Measurements from ENCODE around the gene PEPD.

PEPD gene

DNA sequence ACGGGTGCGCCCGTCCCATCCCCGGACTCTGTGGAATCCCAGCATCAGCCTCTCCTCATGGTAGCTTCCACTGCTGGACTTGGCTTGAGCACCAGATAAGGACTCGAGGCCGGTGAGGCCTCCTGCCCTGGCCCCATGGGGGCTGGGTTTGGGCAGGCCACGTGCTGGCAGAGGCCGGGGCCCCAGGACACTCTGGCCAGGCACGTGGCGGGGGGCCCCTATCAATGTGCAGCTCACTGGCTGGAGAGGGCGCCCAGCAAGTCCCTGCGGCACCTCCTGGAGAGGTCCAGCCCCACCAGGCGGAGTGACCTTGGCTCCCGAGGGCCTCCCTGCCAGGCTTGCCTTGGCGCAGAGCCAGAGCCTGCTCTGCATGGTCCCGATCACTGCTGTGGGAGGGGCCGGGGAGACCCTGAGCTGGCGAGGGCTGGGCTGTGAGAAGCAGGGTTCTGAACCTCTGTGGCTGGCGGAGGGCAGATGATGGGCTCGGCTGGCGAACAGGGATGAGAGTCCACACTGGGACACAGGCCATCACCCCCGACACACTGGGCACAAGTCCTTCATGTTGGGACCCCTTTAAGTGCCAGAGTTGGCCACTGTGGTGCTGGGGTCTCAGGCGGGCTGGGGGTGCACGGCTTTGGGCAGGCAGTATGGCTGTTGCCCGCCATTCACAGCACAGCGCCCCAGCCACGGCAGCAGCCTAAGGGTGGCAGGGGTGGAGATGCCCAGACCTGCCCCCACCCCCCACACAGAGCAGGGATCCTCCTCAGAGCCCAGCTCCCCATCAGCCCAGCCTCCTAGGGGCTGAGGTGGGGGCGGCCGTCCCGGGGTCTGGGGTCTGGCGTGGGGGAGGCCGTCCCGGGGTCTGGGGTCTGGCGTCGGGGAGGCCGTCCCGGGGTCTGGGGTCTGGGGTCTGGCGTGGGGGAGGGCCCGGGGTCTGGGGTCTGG, 129.0 kb downstream of the PEPD start:
- no peak for DNase-seq

DNA sequence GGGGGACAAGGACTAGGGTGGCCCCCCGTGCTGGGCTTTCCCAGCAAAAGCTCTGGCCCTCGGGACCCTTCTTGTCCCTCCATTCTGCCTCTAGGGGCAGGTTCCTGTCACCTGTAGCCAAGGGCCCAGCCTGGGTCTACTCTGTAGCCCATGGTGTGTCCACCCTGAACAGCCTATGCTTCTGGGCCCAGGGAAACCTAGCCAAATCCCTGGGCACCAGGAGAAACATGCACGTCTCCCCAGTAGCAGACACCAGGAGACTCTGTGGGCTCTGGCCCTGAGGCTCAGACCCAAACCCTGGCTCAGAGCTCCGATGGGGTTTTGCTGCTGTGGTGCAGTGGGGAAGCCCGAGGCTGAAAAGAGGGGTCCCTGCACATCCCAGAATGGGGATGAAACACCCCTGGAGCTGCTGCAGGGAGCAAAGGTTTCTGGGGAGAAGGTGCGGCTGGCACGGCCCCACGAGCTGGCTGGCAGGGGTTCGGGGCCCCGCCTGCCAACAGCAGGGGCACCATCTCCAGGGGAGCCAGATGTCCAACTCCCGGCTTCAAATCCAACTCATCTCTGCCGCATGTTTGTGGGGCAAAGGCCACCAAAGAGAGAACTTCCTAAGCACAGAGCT, 129.9 kb downstream of the PEPD start:
- no peak for DNase-seq

DNA sequence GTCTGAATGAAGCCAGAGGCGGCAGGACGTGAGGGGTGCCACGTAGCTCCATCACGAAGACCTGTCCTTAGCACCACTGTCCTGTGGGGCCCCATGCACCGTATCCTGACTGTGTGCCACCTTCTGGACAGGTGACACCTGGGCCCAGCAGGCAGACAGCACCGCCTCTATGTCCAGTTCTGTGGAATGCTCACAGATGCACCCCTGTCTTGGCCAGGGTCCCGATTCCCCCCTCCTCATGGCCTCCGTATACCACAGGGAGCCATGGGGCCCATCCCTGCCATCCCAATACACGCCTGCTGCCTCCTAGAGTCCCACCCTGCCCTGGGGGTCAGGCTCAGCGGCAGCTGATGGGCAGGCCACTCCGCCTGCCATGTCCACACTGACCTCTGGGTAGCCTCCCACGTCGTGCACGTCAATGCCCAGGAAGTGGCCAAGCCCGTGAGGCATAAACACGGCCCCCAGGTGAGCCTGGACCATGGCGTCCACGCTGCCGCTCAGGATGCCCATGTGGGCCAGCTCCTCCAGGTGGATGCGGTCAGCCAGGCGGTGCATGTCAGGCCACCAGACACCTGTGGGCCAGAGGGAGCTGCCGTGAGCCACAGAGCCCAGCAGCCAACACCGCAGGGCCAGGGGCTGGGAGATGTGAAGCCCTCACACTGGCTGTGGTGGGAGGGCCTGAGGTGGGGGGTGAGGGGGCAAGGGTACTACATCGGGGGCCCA, 130.5 kb downstream of the PEPD start:
- DNase-seq: no peak

DNA sequence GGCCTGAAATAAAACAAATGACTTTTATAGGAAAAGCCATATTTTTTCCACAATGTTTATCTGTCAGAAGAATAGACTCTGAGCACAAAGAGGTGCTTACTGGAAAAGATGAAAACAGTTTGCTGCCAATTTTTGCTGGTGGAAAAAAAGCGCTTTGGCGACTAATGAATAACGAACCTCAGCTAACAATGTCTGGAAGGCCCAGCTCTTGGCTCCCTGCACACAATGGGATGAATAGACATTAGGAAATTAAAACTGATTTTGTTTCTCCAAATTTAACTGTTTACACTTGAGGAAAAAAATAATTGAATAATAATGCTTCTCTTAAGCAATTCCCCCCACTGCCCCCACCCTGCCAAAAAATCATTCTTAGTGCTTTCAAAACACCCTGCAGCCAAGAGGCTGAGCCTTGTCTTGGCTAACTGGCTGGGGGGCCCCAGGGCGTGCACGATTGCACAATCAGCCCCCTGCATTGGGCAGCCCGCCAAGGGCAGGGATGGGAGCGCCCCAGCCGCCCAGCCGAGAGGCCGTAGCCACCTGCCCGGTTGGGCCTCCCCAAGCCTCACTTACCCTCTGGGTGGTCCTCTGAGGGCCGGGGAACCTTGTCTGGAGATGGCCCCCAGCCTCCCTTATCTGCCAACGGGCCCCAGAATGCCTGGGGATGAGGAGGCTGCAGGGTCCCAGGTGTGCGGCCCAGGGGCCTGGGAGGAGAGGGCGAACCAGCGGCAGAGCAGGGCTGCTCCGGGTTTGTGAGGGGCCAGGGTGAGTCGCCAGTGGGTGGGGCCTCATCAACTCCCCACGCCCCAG, 131.3 kb downstream of the PEPD start:
- no peak for DNase-seq

DNA sequence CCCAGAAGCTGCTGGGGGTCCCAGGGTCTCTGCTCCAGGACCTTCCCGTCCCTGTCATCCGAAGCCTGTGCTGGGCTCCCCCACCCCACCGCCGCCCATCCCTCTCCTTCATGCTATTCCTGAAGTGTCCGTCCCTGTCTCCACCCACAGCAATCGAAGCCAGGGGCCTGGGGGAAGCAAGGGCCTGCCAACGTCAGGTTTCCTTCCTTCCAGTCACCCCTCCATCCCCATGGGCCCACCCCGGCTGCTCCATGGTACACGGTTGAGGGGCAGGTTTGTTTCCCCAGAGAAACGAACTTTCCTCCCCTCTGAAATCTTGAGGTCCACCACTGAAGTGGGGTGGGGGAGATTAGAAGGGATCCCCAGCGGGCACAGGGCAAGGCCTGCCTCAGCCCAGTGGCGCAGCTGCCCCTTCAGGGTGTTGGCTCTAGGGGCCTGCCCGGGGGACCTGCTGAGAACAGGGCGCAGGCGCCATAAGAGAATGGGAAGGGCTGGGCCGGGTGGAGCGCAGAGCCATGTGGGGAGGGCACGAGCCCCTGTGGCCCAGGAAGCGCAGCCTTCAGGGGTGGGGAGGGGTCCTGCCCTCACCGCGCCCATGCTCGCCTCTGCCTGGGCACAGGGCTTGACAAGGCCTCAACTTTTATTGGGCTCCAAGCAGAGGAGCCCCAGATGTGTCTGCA, 132.0 kb downstream of the PEPD start:
- DNase-seq: no peak

DNA sequence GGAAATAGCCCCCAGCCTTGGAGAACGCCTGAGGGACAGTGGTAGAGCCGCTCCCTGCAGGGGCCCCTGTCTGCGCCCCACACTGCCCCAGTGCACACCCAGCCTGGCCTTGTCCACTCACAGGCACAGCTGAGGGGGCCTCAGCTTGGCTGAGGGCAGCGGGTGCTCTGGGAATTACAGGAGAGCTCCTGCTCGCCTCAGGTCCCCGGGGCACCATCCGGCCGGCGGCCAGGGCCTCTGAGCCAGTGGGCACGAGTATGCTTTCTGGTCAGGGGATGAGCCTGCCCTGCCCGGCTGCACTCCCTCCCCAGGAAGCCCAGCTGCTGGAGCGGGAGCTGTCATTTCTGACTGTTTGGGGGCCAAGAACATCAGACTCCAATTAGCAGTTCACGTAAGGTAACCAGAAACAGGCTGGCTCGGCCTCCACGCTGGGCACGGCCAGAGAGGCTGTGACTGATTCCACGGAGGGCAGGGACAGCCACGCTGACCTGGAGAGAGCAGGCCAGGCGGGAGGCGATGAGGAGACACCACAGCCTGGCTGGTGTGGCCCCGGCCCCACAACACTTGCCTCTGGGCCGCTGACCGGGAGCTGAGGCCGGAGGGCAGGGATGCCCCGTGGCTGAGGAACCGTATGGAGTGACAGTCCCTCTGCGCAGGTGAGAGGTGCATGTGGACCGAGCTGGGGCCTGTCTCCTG, 132.7 kb downstream of the PEPD start:
- no peak for DNase-seq

DNA sequence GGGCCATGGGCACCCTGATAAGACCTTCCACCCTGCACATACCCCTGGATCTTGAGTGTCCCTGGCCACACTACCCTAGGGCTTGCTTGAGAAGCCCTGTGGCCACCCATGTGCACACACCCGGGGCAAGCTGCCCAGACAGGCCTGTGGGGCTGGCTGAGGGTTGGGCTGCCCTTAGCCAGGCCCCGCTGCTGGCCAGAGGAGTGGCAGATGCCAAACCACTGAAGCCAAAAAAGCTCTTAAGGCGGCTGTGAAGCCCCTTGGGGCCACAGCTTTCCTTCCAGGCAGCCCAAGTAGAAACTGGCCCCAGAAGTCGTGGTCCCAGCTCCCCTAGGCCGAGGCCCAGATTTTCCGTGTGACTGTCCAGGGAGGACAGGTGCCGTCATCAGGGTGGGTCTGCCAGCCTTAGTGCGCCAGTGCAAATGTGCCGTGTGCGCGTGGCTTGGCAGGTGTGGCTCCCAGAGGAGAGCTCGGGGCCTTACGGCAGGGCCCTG, 133.3 kb downstream of the PEPD start:
- no peak for DNase-seq

DNA sequence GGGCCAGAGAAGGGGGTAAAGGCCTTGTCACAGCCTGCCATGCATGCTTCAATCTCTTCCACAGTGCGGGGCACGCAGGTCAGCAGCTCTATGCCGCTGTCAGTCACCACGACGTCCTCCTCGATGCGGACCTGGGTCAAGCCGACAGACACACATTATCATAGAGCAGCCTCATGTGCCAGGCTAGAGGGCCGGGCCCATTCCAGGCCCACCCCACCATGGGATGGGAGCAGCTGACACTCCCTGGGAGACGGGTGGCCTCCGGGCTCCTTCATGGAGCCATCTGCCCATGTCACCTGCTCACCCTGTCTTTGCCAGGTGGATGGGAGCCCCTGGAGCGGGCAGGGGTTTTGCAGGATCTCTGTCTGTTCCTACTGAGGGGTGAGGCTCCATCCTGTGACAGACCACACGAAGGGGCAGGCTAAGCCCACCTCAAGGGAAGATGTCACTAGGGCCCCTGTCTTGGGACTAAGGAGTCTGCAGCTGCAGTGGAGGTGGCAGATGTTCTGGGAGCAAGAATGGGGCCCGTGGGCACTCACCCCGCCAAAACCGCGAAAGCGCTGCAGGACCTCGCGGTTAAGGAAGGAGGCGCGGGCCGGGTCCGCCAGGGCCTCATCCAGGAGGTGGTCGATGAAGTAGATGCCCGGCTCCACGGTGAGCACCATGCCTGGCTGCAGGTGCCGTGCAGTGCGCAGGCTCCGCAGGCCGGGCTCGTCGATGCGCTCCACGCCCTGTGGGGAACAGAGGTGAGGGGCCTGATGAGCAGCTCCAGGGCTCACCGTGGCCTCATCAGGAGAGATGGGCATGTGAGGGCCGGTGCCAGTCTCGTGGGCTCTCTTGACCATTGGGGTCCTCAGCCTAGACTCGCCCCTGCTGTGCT, 134.0 kb downstream of the PEPD start:
- DNase-seq: no peak

DNA sequence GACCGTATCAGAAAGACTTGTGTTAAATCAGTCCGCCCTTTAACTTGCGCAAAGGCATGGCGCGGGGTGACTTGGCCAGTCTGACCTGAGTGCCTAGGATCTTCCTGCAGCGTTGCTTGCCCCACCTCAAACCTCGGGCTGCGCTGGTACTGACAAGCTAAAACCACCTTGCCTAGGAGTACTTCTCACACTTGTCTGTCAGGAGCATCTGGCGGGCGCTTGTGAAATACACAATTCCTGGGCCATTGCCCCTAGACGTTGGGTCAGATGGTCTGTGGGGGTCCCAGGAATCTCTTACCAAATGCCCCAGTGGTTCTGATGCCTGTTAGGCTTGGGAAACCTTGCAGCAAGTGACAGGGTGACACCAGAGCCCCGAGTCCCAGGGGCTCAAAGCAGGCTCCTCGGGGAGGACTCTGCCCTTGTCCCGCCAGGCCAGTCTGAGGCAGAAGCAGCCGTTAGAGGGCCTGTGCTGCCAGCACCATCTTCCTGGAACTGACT, 135.2 kb downstream of the PEPD start:
- no peak for DNase-seq

DNA sequence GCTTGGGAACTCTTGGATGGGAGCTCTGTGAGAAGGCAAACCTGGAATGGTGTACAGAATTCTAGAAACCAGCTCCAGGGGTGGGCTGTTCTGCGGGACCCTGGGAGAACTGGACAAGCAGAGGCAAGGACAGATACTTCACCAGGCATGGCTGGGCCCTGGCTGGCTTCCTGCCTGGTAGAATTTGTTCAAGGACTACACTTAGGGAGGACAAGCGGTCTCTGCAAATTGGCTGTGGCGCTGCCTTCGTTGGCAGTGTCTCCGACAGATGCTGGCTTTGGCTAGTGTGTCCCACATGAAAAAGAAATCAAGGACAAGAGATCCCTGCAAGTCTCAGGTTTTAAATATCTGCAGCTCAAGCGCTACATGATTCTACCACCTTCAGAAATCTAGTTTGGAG, 135.6 kb downstream of the PEPD start:
- DNase-seq: no peak

DNA sequence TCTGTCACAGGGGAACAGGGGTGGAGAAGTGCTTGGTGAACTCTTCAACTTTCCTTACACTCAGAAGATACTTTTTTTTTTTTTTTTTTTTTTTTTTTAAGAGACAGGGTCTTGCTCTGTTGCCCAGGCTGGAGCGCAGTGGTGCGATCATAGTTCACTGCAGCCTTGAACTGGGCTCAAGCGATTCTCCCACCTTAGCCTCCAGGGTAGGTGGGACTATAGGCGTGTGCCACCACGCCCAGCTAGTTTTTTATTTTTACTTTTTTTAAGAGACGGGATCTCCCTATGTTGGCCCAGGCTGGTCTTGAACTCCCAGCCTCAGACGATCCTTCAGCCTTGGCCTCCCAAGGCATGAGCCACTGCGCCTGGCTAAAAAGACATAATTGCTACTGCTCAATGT, 136.6 kb downstream of the PEPD start:
- no peak for DNase-seq

DNA sequence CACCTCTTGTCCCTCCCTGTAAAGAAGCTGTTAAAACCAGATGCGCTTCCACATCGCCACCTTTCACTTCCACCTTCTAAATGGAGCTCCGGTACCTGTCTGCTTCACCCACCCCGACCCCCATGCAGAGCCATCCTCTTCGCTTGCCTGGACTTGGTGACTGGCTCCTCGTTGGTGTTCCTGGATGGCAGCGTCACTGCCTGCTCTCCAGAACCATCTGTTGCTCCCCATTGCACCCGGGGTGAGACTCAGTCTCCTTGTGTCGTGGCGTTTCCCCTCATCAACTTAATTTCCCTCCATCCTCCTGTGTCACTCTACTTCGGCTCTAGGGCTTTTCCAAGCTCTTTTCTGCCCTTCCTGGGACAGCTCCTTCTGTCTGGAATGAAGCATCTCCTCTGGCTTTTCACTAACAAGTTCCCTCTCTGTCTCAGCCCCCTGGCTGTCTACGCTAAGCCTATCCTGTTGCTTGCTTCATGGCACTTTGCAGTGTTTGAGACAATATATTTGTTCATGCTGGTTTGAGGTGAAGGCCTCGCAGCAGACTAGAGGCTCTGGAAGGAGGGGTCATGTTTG, 137.8 kb downstream of the PEPD start:
- no peak for DNase-seq

DNA sequence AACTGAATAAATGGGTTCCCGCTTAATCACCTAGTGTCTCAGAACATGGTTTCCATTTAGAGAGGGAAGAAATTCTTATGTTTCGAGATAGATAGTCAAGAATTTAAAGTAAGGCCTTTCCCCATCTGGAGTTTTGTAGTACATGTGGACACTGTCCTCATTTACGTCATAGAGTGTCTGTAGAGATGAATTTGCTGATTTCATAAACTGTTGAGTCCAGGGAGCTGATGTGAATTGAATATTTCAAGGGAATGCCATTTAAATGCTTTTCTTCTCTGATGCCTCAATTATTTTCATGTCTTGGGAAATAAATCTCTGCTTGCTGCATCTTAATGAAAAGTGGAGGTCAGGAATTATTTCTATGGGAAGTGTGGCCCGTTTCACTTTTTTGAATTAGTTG, 138.6 kb downstream of the PEPD start:
- DNase-seq: no peak

DNA sequence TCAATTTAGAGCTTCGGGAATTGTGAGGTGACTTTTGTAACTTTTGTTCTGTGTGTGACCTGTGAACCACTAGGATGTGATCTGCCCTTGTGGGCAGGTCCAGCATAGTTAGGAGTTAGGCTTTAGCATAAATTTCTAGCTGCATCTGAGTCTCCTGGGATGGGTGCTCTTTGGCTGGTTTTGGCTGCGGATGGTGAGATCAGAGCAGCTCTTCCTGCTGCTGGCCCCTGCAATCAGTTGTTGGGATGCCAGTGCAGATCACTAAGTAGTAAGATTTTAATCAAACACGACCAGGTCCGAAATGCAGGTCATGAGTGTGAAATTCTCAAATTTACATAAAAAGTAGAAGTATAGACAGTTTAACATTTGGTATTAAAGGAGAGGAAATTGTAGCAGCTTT, 139.6 kb downstream of the PEPD start:
- no peak for DNase-seq

DNA sequence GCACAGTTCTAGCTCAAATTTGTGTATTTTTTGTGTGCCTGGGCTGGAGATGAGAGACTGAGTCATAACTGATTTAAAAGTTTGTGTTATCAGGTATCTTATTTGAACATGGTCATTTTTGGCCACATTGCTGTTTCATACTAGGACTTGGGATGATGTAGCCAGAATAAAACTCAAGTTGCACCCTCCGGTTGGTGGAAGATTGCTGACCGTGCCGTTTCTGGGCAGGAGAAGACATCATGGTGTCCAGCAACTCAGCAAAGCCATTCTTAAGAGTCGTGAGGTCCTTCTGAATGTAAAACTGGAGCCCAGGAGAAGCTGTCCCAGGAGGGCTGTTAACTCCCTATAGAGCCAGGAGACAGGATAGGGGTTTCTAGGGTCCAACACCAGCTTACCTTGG, 140.5 kb downstream of the PEPD start:
- no peak for DNase-seq

DNA sequence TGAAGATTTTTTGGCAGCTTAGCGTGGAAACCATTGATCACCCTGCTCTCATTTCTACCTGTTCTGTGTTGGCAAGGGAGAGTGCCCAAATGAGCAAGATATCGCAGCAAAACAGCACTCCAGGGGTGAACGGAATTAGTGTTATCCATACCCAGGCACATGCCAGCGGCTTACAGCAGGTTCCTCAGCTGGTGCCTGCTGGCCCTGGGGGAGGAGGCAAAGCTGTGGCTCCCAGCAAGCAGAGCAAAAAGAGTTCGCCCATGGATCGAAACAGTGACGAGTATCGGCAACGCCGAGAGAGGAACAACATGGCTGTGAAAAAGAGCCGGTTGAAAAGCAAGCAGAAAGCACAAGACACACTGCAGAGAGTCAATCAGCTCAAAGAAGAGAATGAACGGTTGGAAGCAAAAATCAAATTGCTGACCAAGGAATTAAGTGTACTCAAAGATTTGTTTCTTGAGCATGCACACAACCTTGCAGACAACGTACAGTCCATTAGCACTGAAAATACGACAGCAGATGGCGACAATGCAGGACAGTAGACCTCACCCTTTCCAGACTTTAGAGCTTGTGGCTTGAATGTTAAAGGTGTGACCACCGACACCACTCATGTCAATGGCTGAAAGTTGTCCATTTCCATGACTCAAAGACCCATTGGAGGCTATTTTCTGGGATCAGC, 142.3 kb downstream of the PEPD start:
- DNase-seq: no peak

DNA sequence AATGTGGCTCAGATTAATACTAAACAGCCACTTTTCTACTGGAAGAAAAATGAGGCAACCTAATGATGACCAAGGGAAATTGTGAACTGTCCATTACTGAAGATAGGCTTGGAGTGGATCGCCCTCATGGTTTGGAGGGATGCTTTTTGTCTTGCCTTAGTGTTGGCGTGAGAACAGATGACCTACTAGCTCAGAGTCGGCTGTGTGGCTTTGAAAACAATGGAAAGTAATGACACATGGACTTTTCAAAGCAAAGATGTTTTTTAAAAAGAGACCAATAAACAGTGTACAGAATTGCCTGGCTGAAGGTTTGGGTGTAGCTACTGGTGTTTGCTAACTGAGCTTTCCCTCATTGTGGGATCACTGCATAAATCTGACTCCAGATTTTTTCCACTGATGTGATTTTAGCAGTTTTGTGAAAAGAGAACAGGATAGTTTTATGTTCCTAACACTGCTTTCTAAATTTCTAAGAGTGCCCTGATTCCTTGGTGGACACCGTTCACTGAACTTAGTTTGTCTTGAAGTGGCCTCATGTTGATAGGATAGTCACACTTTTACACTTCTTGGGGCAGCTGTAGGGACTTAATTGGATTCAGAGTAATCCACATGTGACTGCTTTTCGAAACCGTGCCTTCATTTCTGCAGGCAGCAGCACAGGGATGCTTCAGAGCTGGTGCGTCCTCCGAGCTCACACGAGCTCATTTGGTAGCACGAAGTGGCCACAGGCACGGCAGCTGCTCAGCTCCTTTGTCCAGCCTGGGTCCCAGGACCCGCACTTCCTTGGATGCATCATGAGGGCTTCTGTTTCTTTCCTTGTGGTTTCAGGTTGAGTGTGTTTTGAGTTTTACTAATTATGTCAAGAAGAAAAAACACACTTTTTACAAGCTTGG, 143.8 kb downstream of the PEPD start:
- no peak for DNase-seq

DNA sequence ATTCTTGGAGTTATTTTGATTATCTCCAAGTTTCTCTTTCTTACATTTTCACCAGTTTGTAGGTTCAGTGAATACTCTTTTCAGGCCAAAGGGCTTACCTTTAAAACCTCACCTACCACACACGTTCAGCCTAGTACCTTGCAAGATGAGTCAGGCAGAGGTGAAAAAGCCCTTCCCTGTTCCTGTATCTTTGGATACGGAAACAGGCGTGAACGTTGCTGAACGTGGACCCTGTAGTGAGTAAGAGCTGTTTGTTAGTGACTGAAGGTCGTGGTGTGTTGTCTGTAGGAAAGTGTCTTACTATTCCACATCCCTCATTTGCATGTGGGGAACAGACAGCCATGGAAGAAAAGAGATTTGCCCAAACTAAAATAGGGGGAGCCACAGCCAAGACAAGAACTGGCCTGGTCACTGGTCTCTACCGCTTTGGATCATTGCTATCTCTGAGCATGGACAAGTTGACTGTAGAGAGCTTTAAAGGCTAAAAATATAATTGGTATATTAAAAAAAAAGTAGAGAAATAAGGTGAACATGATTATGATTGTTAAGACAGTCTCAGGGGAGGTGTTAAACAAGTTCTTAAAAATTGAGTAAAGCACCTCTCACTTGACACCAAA, 144.5 kb downstream of the PEPD start:
- DNase-seq: no peak
